Liver (tissue), 9 donors: ENCODE measurements around the gene FURIN. TPM values are rescaled to one million over a fixed set of nuclear protein-coding genes. Genes with fewer than 3 reads are reported as not detected.

Experiments
- DNase-seq: peaks from one replicate; pipeline ENCODE4 v3.0.0-alpha.2; 2017; ENCODE audit warnings: low spot score
- H3K27ac ChIP-seq, 2 donors: one replicate each; pipeline ENCODE4 v1.7.0; 2013; ENCODE audit warnings: inconsistent platforms in 2 of 2, low read length in 2 of 2, control low read depth in 1 of 2, low read depth in 1 of 2, mild to moderate bottlenecking in 1 of 2
- H3K27me3 ChIP-seq, 4 donors: one replicate each; pipeline versions ENCODE4 v1.6.1 to v1.7.0; 2013; ENCODE audit warnings: low read length in 3 of 4, inconsistent platforms in 1 of 4, mild to moderate bottlenecking in 1 of 4, moderate library complexity in 1 of 4; ENCODE audit not compliant: control insufficient read depth in 4 of 4, insufficient read depth in 4 of 4
- H3K36me3 ChIP-seq, 4 donors: one replicate each; pipeline versions ENCODE4 v1.6.1 to v1.7.0; 2013; ENCODE audit warnings: low read length in 3 of 4, mild to moderate bottlenecking in 3 of 4, low read depth in 1 of 4, moderate library complexity in 1 of 4; ENCODE audit not compliant: control insufficient read depth in 4 of 4, insufficient read depth in 3 of 4
- H3K4me1 ChIP-seq, 4 donors: one replicate each; pipeline versions ENCODE4 v1.6.1 to v1.7.0; 2013; ENCODE audit warnings: low read length in 3 of 4, mild to moderate bottlenecking in 3 of 4, moderate library complexity in 1 of 4; ENCODE audit not compliant: control insufficient read depth in 4 of 4, insufficient read depth in 4 of 4
- H3K4me3 ChIP-seq, 3 donors: one replicate each; pipeline versions ENCODE4 v1.6.1 to v1.7.0; 2013; ENCODE audit warnings: low read length in 3 of 3, control low read depth in 1 of 3, low read depth in 1 of 3, mild to moderate bottlenecking in 1 of 3
- H3K9ac ChIP-seq, 2 donors: one replicate each; pipeline ENCODE4 v1.7.0; 2013; ENCODE audit warnings: low read length in 2 of 2, mild to moderate bottlenecking in 2 of 2, moderate library complexity in 2 of 2, control low read depth in 1 of 2, low read depth in 1 of 2
- H3K9me3 ChIP-seq, 4 donors: one replicate each; pipeline versions ENCODE4 v1.6.1 to v1.7.0; 2013; ENCODE audit warnings: low read length in 3 of 4; ENCODE audit not compliant: control insufficient read depth in 4 of 4
- ATF3 ChIP-seq: IDR thresholded peaks from 2 replicates; pipeline ENCODE4 v1.6.1; 2016; ENCODE audit warnings: antibody characterized with exemption
- CTCF ChIP-seq: fragments of 150-350 bp; IDR thresholded peaks from 2 replicates; pipeline ENCODE4 v1.5.1; 2017; ENCODE audit warnings: improper control_type of control experiment, low read depth, low read length; ENCODE audit not compliant: missing input control
- EGR1 ChIP-seq, 2 donors: IDR thresholded peaks; 2 replicates each; pipeline ENCODE4 v1.6.1; 2016 to 2018; ENCODE audit warnings: antibody characterized with exemption in 2 of 2, low read depth in 2 of 2
- FOXA1 ChIP-seq: IDR thresholded peaks from 2 replicates; pipeline ENCODE4 v1.6.1; 2016; ENCODE audit warnings: antibody characterized with exemption
- GABPA ChIP-seq, 2 donors: IDR thresholded peaks in 1 of 2; conservative IDR thresholded peaks in 1 of 2; 2 replicates each; pipeline ENCODE4 v1.6.1; 2016; ENCODE audit warnings: antibody characterized with exemption in 2 of 2, mild to moderate bottlenecking in 1 of 2, moderate library complexity in 1 of 2
- HNF4A ChIP-seq, 2 donors: conservative IDR thresholded peaks; 2 replicates each; pipeline ENCODE4 v1.6.1; 2016; ENCODE audit warnings: antibody characterized with exemption in 2 of 2, mild to moderate bottlenecking in 2 of 2
- HNF4G ChIP-seq: IDR thresholded peaks from 2 replicates; pipeline ENCODE4 v1.6.1; 2016; ENCODE audit warnings: antibody characterized with exemption
- JUND ChIP-seq, 2 donors: IDR thresholded peaks; 2 replicates each; pipeline ENCODE4 v1.6.1; 2016; ENCODE audit warnings: antibody characterized with exemption in 2 of 2
- MAX ChIP-seq: IDR thresholded peaks from 2 replicates; pipeline ENCODE4 v1.6.1; 2016; ENCODE audit warnings: antibody characterized with exemption
- NR2F2 ChIP-seq: IDR thresholded peaks from 2 replicates; pipeline ENCODE4 v1.6.1; 2016; ENCODE audit warnings: antibody characterized with exemption
- RAD21 ChIP-seq, 2 donors: IDR thresholded peaks; 2 replicates each; pipeline ENCODE4 v1.6.1; 2016; ENCODE audit warnings: antibody characterized with exemption in 2 of 2, mild to moderate bottlenecking in 2 of 2
- REST ChIP-seq: IDR thresholded peaks from 2 replicates; pipeline ENCODE4 v1.6.1; 2016; ENCODE audit warnings: antibody characterized with exemption, mild to moderate bottlenecking
- RXRA ChIP-seq, 2 donors: IDR thresholded peaks; 2 replicates each; pipeline ENCODE4 v1.6.1; 2017 to 2018; ENCODE audit warnings: antibody characterized with exemption in 2 of 2, mild to moderate bottlenecking in 1 of 2
- SP1 ChIP-seq: IDR thresholded peaks from 2 replicates; pipeline ENCODE4 v1.6.1; 2018; ENCODE audit warnings: antibody characterized with exemption, mild to moderate bottlenecking
- TAF1 ChIP-seq: conservative IDR thresholded peaks from 2 replicates; pipeline ENCODE4 v1.6.1; 2016; ENCODE audit warnings: antibody characterized with exemption, mild to moderate bottlenecking
- YY1 ChIP-seq: IDR thresholded peaks from 2 replicates; pipeline ENCODE4 v1.6.1; 2016; ENCODE audit warnings: antibody characterized with exemption, mild to moderate bottlenecking
- ZBTB33 ChIP-seq: IDR thresholded peaks from 2 replicates; pipeline ENCODE4 v1.6.1; 2016; ENCODE audit warnings: antibody characterized with exemption
- WGBS: extraction: QIAGEN DNeasy Blood & Tissue Kit; methylation state at CpG from one replicate; pipeline ENCODE4 v1.1.7; 2013; 5-methylcytosine and 5-hydroxymethylcytosine counted together
- polyA plus RNA-seq, 2 donors: library from polyadenylated mRNA; stranded (reverse) in 1 of 2; unstranded in 1 of 2; fragments of 200-250 nt in 1 of 2; fragments of >200 nt in 1 of 2; fragmentation: Nextera tagmentation in 1 of 2; extraction: Ambion mirVana in 1 of 2; gene quantifications; one replicate each; pipeline versions ENCODE4 v1.2.1 to v1.2.3, GENCODE V29; 2013 to 2015
- total RNA-seq, 2 donors: library from RNA; depleted of rRNA; stranded (reverse); fragments of >200 nt; gene quantifications; one replicate each; pipeline ENCODE4 v1.2.3, GENCODE V29; 2014
- donor health status: healthy.
- donor health status: healthy.
- donor health status: healthy.
- donor health status: healthy.
- donor health status: healthy.

Gene FURIN
- total and polyA plus RNA-seq, 4 donors = 102 to 258 (median 164) TPM

GRCh38 chr15:90904746-90905145 lies 36.4 kb downstream of the FURIN start:
- Histone ChIP-seq H3K27me3 (no peaks in the 10 kb centered on the region), H3K36me3 (peaks cover 29 to 42% (median 37%) of the 10 kb centered on the region in 4 donors), H3K4me1 (peaks cover 0 to 18% (median 9%) of the 10 kb centered on the region in 4 donors), H3K9ac (no peak overlapping the region), H3K27ac (no peak overlapping the region), H3K4me3 (no peak overlapping the region), H3K9me3 (no peaks in the 10 kb centered on the region)
- WGBS = 96% methylated on average over 9 of the region's 9 CpGs
- DNase-seq = no peak
- TF ChIP-seq MAX (no peak), REST (no peak), TAF1 (no peak), CTCF (no peak), ATF3 (no peak), RAD21 (IDR thresholded peaks at IDR 0.05) (no peak), HNF4A (conservative IDR thresholded peaks at IDR 0.05) (no peak), SP1 (no peak), GABPA (IDR thresholded peaks at IDR 0.05 in 1 of 2, conservative IDR thresholded peaks at IDR 0.05 in 1 of 2) (no peak), RXRA (IDR thresholded peaks at IDR 0.05) (no peak), JUND (IDR thresholded peaks at IDR 0.05) (no peak), FOXA1 (no peak), YY1 (no peak), HNF4G (no peak), EGR1 (IDR thresholded peaks at IDR 0.05; ENCODE audit: low read depth in 2 of 2) (no peak), NR2F2 (no peak)

- WGBS = 97% methylated on average over 28 of the region's 28 CpGs
- DNase-seq = no peak
- TF ChIP-seq REST = no peak
- no peak for TF ChIP-seq JUND (IDR thresholded peaks at IDR 0.05)
- no peak for TF ChIP-seq RXRA (IDR thresholded peaks at IDR 0.05)
- TF ChIP-seq NR2F2 = no peak
- no peak for TF ChIP-seq ATF3
- TF ChIP-seq ZBTB33 = no peak
- no peak for TF ChIP-seq GABPA (IDR thresholded peaks at IDR 0.05 in 1 of 2, conservative IDR thresholded peaks at IDR 0.05 in 1 of 2)
- TF ChIP-seq HNF4G = no peak
These were observed 37.2 kb downstream of the FURIN start for GRCh38 chr15:90905306-90906180.

More at GRCh38 chr15:90905306-90906180, 37.2 kb downstream of the FURIN start:
- Histone ChIP-seq H3K4me3 (no peak overlapping the region), H3K27ac (no peak overlapping the region), H3K9me3 (no peaks in the 10 kb centered on the region), H3K36me3 (peaks cover 34 to 50% (median 45%) of the 10 kb centered on the region in 4 donors), H3K4me1 (peaks cover 0 to 18% (median 9%) of the 10 kb centered on the region in 4 donors), H3K9ac (no peak overlapping the region), H3K27me3 (no peaks in the 10 kb centered on the region)
